Measurements from ENCODE around the gene SLC18B1. TPM values are rescaled to one million over a fixed set of nuclear protein-coding genes. Genes with fewer than 3 reads are reported as not detected.
A peak's percentile ranks its signal among the peaks of the same experiment; 100 is the strongest.

SLC18B1 gene
- total RNA-seq, 1 donor, result 11.2 TPM

DNA sequence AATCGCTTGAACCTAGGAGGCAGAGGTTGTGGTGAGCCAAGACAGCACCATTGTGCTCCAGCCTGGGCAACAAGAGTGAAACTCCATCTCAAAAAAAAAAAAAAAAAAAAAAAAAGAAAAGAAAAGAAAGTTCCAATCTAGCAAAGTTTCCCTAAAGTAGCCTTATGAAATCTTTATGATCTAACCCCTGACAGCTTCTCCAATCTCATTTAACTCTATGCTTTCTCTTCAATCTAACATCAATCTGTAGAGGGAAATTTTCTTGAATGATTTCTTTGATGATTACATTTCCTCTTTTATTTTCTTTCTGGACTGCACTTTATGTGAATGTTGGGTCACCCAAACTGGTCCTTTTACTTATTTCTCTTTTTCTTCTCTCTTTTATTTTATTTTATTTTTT is 2.2 kb upstream of the SLC18B1 start:
- no peak for DNase-seq (ENCODE audit: low read depth)
- no peak for TF ChIP-seq CTCF (IDR thresholded peaks at IDR 0.05; ENCODE audit: insufficient read depth, low read depth, low read length)
- H3K4me3 ChIP-seq (ENCODE audit: low read depth, low read length), result no peak overlapping the region

- H3K4me3 ChIP-seq (ENCODE audit: low read depth, low read length), result peak overlapping the region; percentile 70
- DNase-seq (ENCODE audit: low read depth), result peak; percentile 52
- peak; percentile 74 for TF ChIP-seq CTCF (IDR thresholded peaks at IDR 0.05; ENCODE audit: insufficient read depth, low read depth, low read length)
Measured at GRCh38 chr6:132798869-132799538, 567 bp upstream of the SLC18B1 start.

- DNase-seq (ENCODE audit: low read depth), result no peak
- no peak overlapping the region for H3K4me3 ChIP-seq (ENCODE audit: low read depth, low read length)
- TF ChIP-seq CTCF (IDR thresholded peaks at IDR 0.05; ENCODE audit: insufficient read depth, low read depth, low read length), result no peak
Measured at GRCh38 chr6:132795461-132795860, 3.0 kb downstream of the SLC18B1 start.

- DNase-seq (ENCODE audit: low read depth), result no peak
- H3K4me3 ChIP-seq (ENCODE audit: low read depth, low read length), result no peak overlapping the region
- no peak for TF ChIP-seq CTCF (IDR thresholded peaks at IDR 0.05; ENCODE audit: insufficient read depth, low read depth, low read length)
Measured at GRCh38 chr6:132792510-132792909, 5.9 kb downstream of the SLC18B1 start.

DNA sequence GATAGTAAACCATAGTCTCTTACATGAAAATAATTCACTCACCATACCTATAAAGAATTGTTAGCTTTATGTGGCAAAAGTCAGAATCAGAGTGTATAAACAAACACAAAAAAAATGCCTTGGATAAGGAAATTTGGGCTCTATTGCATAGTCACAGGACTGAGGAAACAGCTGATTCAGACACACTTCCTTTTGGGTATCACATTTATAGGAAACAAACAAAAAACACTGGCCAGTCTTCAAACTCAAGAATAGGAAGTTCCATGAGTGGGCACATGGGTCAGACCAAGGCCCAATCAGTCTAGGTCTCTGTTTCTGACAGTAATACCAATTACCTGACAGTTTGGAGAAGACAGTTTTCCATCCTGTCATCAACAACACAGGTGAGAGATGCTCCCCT is 8.0 kb downstream of the SLC18B1 start:
- no peak overlapping the region for H3K4me3 ChIP-seq (ENCODE audit: low read depth, low read length)
- DNase-seq (ENCODE audit: low read depth), result no peak
- TF ChIP-seq CTCF (IDR thresholded peaks at IDR 0.05; ENCODE audit: insufficient read depth, low read depth, low read length), result no peak

- no peak for DNase-seq (ENCODE audit: low read depth)
- TF ChIP-seq CTCF (IDR thresholded peaks at IDR 0.05; ENCODE audit: insufficient read depth, low read depth, low read length), result no peak
- no peak overlapping the region for H3K4me3 ChIP-seq (ENCODE audit: low read depth, low read length)
Measured at GRCh38 chr6:132789396-132789776, 9.1 kb downstream of the SLC18B1 start.

Measured in fibroblast of villous mesenchyme (primary cell).